ENCODE results near the gene U2AF1L4. TPM values are rescaled to one million over a fixed set of nuclear protein-coding genes. Genes with fewer than 3 reads are reported as not detected.
A peak's percentile ranks its signal among the peaks of the same experiment; 100 is the strongest.

The U2AF1L4 gene
- total RNA-seq, 1 donor from 2014 or later, result 24.9 TPM

DNA sequence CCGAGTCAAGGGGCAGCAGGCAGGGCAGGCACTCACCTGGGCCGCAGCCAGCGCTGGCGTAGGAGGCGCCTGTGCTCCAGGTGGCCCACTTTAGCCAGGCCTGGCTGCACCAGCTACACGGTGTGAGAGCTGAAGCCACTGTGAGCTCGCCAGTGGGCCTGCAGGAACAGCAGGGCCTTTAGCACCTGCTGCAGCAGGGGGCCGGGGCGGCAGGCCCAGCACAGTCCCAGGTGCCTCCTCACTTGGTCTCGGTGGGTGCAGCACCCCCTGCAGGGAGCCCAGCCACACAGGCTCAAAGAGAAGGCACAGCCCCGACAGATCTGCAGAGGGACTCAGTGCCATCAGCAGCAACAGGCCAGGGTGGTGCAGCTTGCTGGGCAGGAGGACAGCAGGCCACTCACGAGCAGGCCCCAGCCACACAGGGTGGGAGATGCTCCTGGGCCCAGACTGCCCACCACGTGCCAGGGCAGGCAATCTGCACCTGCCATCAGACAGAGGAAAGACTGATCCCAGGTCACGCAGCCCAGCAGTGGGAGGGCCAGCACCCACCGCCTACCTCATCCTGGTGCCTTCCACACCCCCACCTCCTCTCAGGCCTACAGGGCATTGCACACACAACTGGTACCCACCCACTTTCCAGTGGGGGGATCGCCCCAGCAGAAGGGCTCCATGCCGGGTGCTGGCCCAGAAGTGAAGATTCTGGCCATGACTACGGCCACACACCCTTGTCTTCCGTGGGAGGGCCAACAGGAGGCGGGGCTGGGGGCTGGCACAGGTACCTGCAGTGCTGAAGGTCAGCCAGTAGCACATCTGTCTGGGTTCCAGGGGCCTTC is 46.0 kb upstream of the U2AF1L4 start:
- no peak for DNase-seq
- TF ChIP-seq, protein P1, sequence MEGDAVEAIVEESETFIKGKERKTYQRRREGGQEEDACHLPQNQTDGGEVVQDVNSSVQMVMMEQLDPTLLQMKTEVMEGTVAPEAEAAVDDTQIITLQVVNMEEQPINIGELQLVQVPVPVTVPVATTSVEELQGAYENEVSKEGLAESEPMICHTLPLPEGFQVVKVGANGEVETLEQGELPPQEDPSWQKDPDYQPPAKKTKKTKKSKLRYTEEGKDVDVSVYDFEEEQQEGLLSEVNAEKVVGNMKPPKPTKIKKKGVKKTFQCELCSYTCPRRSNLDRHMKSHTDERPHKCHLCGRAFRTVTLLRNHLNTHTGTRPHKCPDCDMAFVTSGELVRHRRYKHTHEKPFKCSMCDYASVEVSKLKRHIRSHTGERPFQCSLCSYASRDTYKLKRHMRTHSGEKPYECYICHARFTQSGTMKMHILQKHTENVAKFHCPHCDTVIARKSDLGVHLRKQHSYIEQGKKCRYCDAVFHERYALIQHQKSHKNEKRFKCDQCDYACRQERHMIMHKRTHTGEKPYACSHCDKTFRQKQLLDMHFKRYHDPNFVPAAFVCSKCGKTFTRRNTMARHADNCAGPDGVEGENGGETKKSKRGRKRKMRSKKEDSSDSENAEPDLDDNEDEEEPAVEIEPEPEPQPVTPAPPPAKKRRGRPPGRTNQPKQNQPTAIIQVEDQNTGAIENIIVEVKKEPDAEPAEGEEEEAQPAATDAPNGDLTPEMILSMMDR (IDR thresholded peaks at IDR 0.05; ENCODE audit: borderline replicate concordance), result peak; percentile 10
- intact Hi-C loops (cut with micrococcal nuclease), result no loop called here

GRCh38 chr19:35789978-35790944 is 45.0 kb upstream of the U2AF1L4 start:
- no peaks in the 10 kb centered on the region for H3K4me1 ChIP-seq
- intact Hi-C loops (cut with micrococcal nuclease), result no loop called here
- no peaks in the 10 kb centered on the region for H3K9me3 ChIP-seq (replicated peaks)
- TF ChIP-seq, protein P1 (IDR thresholded peaks at IDR 0.05; ENCODE audit: borderline replicate concordance), result no peak
- no peak overlapping the region for H3K27ac ChIP-seq (replicated peaks)
- peaks cover 29% of the 10 kb centered on the region for H3K27me3 ChIP-seq (ENCODE audit: low read depth)
- DNase-seq, result no peak
- H3K36me3 ChIP-seq, result no peaks in the 10 kb centered on the region
- H3K4me3 ChIP-seq, result no peak overlapping the region

More for the DNA sequence above, 46.0 kb upstream of the U2AF1L4 start:
- no peak overlapping the region for H3K27ac ChIP-seq (replicated peaks)
- H3K36me3 ChIP-seq, result no peaks in the 10 kb centered on the region
- peaks cover 39% of the 10 kb centered on the region for H3K27me3 ChIP-seq (ENCODE audit: low read depth)
- H3K4me3 ChIP-seq, result no peak overlapping the region
- H3K9me3 ChIP-seq (replicated peaks), result no peaks in the 10 kb centered on the region
- no peaks in the 10 kb centered on the region for H3K4me1 ChIP-seq

DNA sequence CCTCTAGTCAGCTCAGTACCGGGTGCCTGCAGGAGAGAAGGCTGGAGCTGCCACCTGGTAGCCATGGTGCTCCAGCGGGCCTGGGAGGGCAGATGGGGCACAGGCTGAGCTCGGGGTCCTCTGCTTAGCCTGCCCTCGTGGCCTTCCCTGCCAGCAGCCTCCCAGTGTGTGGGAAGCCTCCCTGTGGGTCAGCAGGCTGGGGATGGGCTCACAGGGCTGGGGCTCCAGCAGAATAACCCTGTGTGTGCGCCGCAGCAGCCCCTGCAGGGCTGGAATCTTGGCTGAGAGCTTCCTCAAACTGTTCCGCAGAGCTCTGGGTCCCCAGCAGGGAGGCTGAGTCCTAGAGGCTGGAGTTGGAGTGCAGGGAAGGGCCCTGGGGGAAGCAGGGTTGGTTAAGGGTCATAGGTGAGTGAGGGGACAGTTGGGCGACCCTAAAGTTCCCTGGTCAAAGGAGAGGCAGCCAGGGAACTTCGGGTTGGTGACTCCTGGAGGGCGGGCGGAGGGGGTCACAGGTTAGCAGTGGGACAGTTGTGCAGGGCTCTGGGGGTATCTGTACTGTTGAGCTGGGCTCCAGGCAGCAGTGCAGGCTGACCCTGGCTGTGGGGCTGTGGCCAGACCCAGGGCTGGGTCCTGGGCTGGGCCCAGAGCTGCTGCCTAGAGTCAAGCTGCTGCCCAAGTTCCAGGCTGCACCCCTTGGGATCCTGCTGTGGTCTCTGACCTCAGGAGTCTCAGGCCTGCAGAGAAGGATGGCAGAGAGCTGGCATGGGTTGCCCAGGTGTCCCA is 44.2 kb upstream of the U2AF1L4 start:
- peaks cover 21% of the 10 kb centered on the region for H3K27me3 ChIP-seq (ENCODE audit: low read depth)
- H3K4me1 ChIP-seq, result no peaks in the 10 kb centered on the region
- H3K4me3 ChIP-seq, result no peak overlapping the region
- H3K9me3 ChIP-seq (replicated peaks), result no peaks in the 10 kb centered on the region
- TF ChIP-seq, protein P1 (IDR thresholded peaks at IDR 0.05; ENCODE audit: borderline replicate concordance), result no peak
- no peak overlapping the region for H3K27ac ChIP-seq (replicated peaks)
- intact Hi-C loops (cut with micrococcal nuclease), result no loop called here
- no peaks in the 10 kb centered on the region for H3K36me3 ChIP-seq
- no peak for DNase-seq

DNA sequence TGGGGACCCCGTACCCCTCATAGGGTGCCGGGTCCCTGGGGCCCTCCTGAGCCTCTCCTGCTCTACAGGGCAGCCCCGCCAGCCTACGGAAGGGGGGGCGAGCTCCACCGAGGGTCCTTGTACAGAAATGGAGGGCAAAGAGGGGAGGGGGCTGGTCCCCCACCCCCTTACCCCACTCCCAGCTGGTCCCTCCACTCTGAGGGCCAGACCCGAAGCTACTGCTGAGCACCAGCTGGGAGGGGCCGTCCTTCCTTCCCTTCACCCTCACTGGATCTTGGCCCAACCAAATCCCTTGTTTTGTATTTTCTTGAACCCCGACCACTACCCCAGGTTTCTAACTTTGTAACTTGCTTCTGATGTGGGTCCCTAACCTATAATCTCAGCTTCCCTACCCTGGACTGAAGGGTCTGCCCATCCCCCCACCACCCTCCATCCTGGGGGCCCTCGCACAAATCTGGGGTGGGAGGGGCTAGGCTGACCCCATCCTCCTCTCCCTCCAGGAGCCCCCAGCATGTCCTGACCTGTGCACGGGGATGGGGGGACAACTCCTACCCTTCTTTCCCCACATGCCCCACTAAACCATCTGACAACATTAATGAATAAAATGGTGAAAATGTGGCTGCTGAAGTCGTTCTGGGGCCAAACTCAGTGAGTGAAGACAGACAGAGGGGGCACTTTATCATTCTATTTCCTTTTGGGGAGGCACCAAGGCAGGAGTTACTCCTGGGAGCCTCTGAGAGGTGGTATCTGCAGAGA is 43.2 kb upstream of the U2AF1L4 start:
- H3K27ac ChIP-seq (replicated peaks), result no peak overlapping the region
- H3K4me1 ChIP-seq, result no peaks in the 10 kb centered on the region
- H3K36me3 ChIP-seq, result no peaks in the 10 kb centered on the region
- H3K9me3 ChIP-seq (replicated peaks), result no peaks in the 10 kb centered on the region
- TF ChIP-seq, protein P1 (IDR thresholded peaks at IDR 0.05; ENCODE audit: borderline replicate concordance), result no peak
- intact Hi-C loops (cut with micrococcal nuclease), result no loop called here
- DNase-seq, result no peak
- H3K27me3 ChIP-seq (ENCODE audit: low read depth), result peaks cover 16% of the 10 kb centered on the region
- H3K4me3 ChIP-seq, result no peak overlapping the region
